GM12878 (cell line): Measurements from ENCODE around the gene PCSK5. TPM values are rescaled to one million over a fixed set of nuclear protein-coding genes. Genes with fewer than 3 reads are reported as not detected.

Experiments
- ATAC-seq: fragments of 200-7000 bp; cut with Tn5 transposase; 3 replicates; pipeline ENCODE4 v1.9.1; 2020; ENCODE audit warnings: mild to moderate bottlenecking, moderate library complexity
- BruUV-seq: library from RNA; stranded (reverse); fragments of 400-500 nt; replicated peaks from 2 replicates; lab custom pipeline; 2021; lab: Mats Ljungman, UMichigan
- CTCF ChIA-PET: fragments of 300-600 bp; sonication (Branson Sonifier 250); formaldehyde crosslinking; extraction: SDS; loops from one replicate; lab custom pipeline; 2021; ENCODE audit warnings: inconsistent platforms; lab: Yijun Ruan, JAX
- POLR2A ChIA-PET: fragments of 350-600 bp; formaldehyde crosslinking; extraction: SDS; loops from one replicate; lab custom pipeline; 2021; ENCODE audit warnings: inconsistent platforms; lab: Charles Lee
- RAD21 ChIA-PET: fragments of 300-600 bp; sonication (Branson Sonifier 250); formaldehyde crosslinking; loops from one replicate; lab custom pipeline; 2023; ENCODE audit warnings: antibody characterized with exemption; ENCODE audit not compliant: unreplicated experiment; lab: Charles Lee
- SMC1A ChIA-PET: fragments of 300-600 bp; sonication (Branson Sonifier 250); formaldehyde crosslinking; loops from one replicate; lab custom pipeline; 2023; ENCODE audit not compliant: unreplicated experiment, uncharacterized antibody; lab: Charles Lee
- DNase-seq: peaks from one replicate; pipeline ENCODE4 v3.0.0-alpha.2; 2011; ENCODE audit warnings: low read depth, low spot score
- FAIRE-seq: peaks from 3 replicates; lab custom pipeline; 2011; peaks lifted over from hg19 to GRCh38; lab: Jason Lieb, UNC
- H2AFZ ChIP-seq: 2 replicates; pipeline ENCODE4 v1.6.0; 2011; ENCODE audit warnings: low read depth, low read length, control low read depth; ENCODE audit not compliant: control insufficient read depth
- H3K27ac ChIP-seq: 2 replicates; pipeline ENCODE4 v1.5.1; 2011; ENCODE audit warnings: control low read depth; ENCODE audit not compliant: control insufficient read depth, insufficient read depth
- H3K27me3 ChIP-seq, 2 experiments: replicated peaks in 1 of 2; 2 replicates each; pipeline versions ENCODE4 v1.6.0 to v1.6.1; 2011; ENCODE audit warnings: low read length in 1 of 2; ENCODE audit not compliant: control insufficient read depth in 2 of 2, insufficient read depth in 2 of 2
- H3K36me3 ChIP-seq, 2 experiments: 2 replicates each; pipeline ENCODE4 v1.5.1; 2011; ENCODE audit warnings: low read length in 1 of 2; ENCODE audit not compliant: control insufficient read depth in 2 of 2, insufficient read depth in 2 of 2
- H3K4me1 ChIP-seq: 2 replicates; pipeline ENCODE4 v1.6.1; 2011; ENCODE audit warnings: mild to moderate bottlenecking, low read length, moderate library complexity, mixed read lengths; ENCODE audit not compliant: control insufficient read depth, insufficient read depth
- H3K4me2 ChIP-seq: 2 replicates; pipeline ENCODE4 v1.6.0; 2011; ENCODE audit warnings: control low read depth; ENCODE audit not compliant: control insufficient read depth, insufficient read depth
- H3K4me3 ChIP-seq: fragments of 200-600 bp; sonication (generic); 2 replicates; pipeline ENCODE4 v1.5.1; 2016
- H3K79me2 ChIP-seq: 2 replicates; pipeline ENCODE4 v1.6.0; 2011; ENCODE audit warnings: low read length; ENCODE audit not compliant: control insufficient read depth, insufficient read depth
- H3K9ac ChIP-seq: 2 replicates; pipeline ENCODE4 v1.8.0; 2011; ENCODE audit warnings: low read length, control low read depth, mixed read lengths; ENCODE audit not compliant: control insufficient read depth, insufficient read depth
- H3K9me3 ChIP-seq: replicated peaks from 3 replicates; pipeline ENCODE4 v1.5.1; 2011; ENCODE audit warnings: mild to moderate bottlenecking, low read length; ENCODE audit not compliant: control insufficient read depth, insufficient read depth
- H4K20me1 ChIP-seq: 2 replicates; pipeline ENCODE4 v1.6.0; 2011; ENCODE audit not compliant: control insufficient read depth, insufficient read depth
- CHD1 ChIP-seq: IDR thresholded peaks from 2 replicates; pipeline ENCODE4 v1.6.1; 2012; ENCODE audit warnings: low read depth, low read length, improper control_type of control experiment
- EZH2 ChIP-seq: IDR thresholded peaks from 2 replicates; pipeline ENCODE4 v1.6.1; 2012; ENCODE audit warnings: low read depth, mild to moderate bottlenecking, control low read depth, inconsistent platforms, low read length, borderline replicate concordance; ENCODE audit not compliant: control insufficient read depth
- HDAC2 ChIP-seq: fragments of 200-600 bp; sonication (generic); IDR thresholded peaks from 2 replicates; pipeline ENCODE4 v1.6.1; 2017
- KLF5 ChIP-seq: fragments of 450-650 bp; IDR thresholded peaks from 2 replicates; pipeline ENCODE4 v1.6.1; 2014; ENCODE audit warnings: mild to moderate bottlenecking; ENCODE audit not compliant: partially characterized antibody
- MYB ChIP-seq: fragments of 150-350 bp; IDR thresholded peaks from 2 replicates; pipeline ENCODE4 v1.6.1; 2014; ENCODE audit warnings: mild to moderate bottlenecking, low read depth, low read length, borderline replicate concordance
- RAD51 ChIP-seq: fragments of 450-650 bp; IDR thresholded peaks from 2 replicates; pipeline ENCODE4 v1.6.1; 2016; ENCODE audit warnings: moderate library complexity, mild to moderate bottlenecking, inconsistent platforms
- RBBP5 ChIP-seq: fragments of 200-600 bp; sonication (generic); conservative IDR thresholded peaks from 2 replicates; pipeline ENCODE4 v1.6.1; 2016
- SMC3 ChIP-seq: IDR thresholded peaks from 2 replicates; pipeline ENCODE4 v1.6.1; 2011; ENCODE audit warnings: low read length, improper control_type of control experiment, borderline replicate concordance
- TBL1XR1 ChIP-seq: IDR thresholded peaks from 2 replicates; pipeline ENCODE4 v1.6.1; 2012; ENCODE audit warnings: low read depth, low read length, improper control_type of control experiment
- ZBTB33 ChIP-seq: fragments of 450-650 bp; IDR thresholded peaks from 2 replicates; pipeline ENCODE4 v1.6.1; 2017; ENCODE audit warnings: mild to moderate bottlenecking
- ZNF24 ChIP-seq: fragments of 450-650 bp; IDR thresholded peaks from 2 replicates; pipeline ENCODE4 v1.6.1; 2017; ENCODE audit warnings: antibody characterized with exemption, mild to moderate bottlenecking
- ZZZ3 ChIP-seq: IDR thresholded peaks from 2 replicates; pipeline ENCODE4 v1.6.1; 2011; ENCODE audit warnings: low read depth; ENCODE audit not compliant: control insufficient read depth, insufficient read length
- WGBS: methylation state at CpG from one replicate; pipeline ENCODE4 v1.1.6; 2016; ENCODE audit warnings: low lambda C conversion rate; ENCODE audit not compliant: insufficient replicate concordance, insufficient coverage; ENCODE audit errors: missing lambda C conversion rate; 5-methylcytosine and 5-hydroxymethylcytosine counted together
- in situ Hi-C: fragments of 300-500 bp; cut with MboI; formaldehyde crosslinking; loops from 9 replicates; pipeline ENCODE4 v1.14.3; 2018; ENCODE audit warnings: mixed read lengths
- intact Hi-C: fragments of 100-400 bp; cut with micrococcal nuclease; formaldehyde crosslinking; loops from one replicate; pipeline ENCODE4 v1.14.2; 2022; ENCODE audit not compliant: unreplicated experiment
- polyA plus RNA-seq, 11 experiments: library from polyadenylated mRNA; depleted of rRNA in 4 of 11; unstranded in 6 of 11; stranded (reverse) in 5 of 11; fragments of >200 nt; fragmentation: Nextera tagmentation in 4 of 11; fragmentation: Illumina TruSeq in 1 of 11; extraction: Ambion mirVana in 4 of 11; extraction: Trizol in 1 of 11; gene quantifications; 1 replicate in 1 of 11; 2 replicates in 10 of 11; pipeline versions ENCODE4 v1.2.1 to v1.2.3, GENCODE V29; 2011 to 2016; ENCODE audit warnings: inconsistent platforms in 2 of 11, missing spikeins in 2 of 11, low read depth in 1 of 11
- total RNA-seq, 4 experiments: library from RNA; depleted of rRNA in 3 of 4; stranded (reverse); fragments of >200 nt in 3 of 4; fragmentation: Illumina TruSeq in 1 of 4; extraction: Trizol in 1 of 4; gene quantifications; 2 replicates each; pipeline versions ENCODE4 v1.2.1 to v1.2.3, GENCODE V29; 2013 to 2021
- TF ChIP-seq, protein P1 (sequence below): fragments of 450-650 bp; IDR thresholded peaks from 2 replicates; pipeline ENCODE4 v1.6.1; 2017; ENCODE audit warnings: borderline replicate concordance
- TF ChIP-seq, protein P2 (sequence below): IDR thresholded peaks from 2 replicates; pipeline ENCODE4 v1.6.1; 2012; ENCODE audit warnings: improper control_type of control experiment, low read depth, low read length; ENCODE audit not compliant: insufficient replicate concordance
- TF ChIP-seq, protein P3 (sequence below): IDR thresholded peaks from 2 replicates; pipeline ENCODE4 v1.6.1; 2011; ENCODE audit warnings: mild to moderate bottlenecking, low read depth, low read length, moderate library complexity; ENCODE audit not compliant: insufficient replicate concordance

Gene PCSK5
- total and polyA plus RNA-seq, 10 of the 15 experiments (the other 5 are each of a cell fraction or from before 2014, with no cell fraction given): 0.01 to 0.13 (median 0.04) TPM; not detected in 3

- intact Hi-C loops (no loop called here), in situ Hi-C loops (no loop called here)
- H3K4me1 ChIP-seq: no peaks in the 10 kb centered on the region
- WGBS: 15% methylated on average over 2 of the region's 2 CpGs
- FAIRE-seq (no peak), DNase-seq (no peak), ATAC-seq (no peak)
- H3K36me3 ChIP-seq: no peaks in the 10 kb centered on the region
- H3K9ac ChIP-seq: no peak overlapping the region
- ChIA-PET SMC1A (no interaction called here), POLR2A (interaction anchor here (0.6 kb wide), 1 partner anchor 12 kb away, joined by 4 read pairs; no protein-coding TSS in a partner anchor), CTCF (interaction anchor here (1.2 kb wide), 1 partner anchor 1054 kb away, joined by 3 read pairs; no protein-coding TSS in a partner anchor), RAD21 (no interaction called here)
- H3K27ac ChIP-seq: no peak overlapping the region
- H4K20me1 ChIP-seq: no peaks in the 10 kb centered on the region
- no TSS peak for BruUV-seq
- H3K4me3 ChIP-seq: no peak overlapping the region
- no peaks in the 10 kb centered on the region for H3K27me3 ChIP-seq
- H3K9me3 ChIP-seq: no peaks in the 10 kb centered on the region
- H3K4me2 ChIP-seq: no peak overlapping the region
- no peaks in the 10 kb centered on the region for H3K79me2 ChIP-seq
- no peak overlapping the region for H2AFZ ChIP-seq
- TF ChIP-seq ZZZ3 (no peak), MYB (no peak), SMC3 (no peak), CHD1 (no peak), KLF5 (no peak), ZNF24 (no peak), TBL1XR1 (no peak), EZH2 (no peak), RBBP5 (no peak), HDAC2 (no peak), RAD51 (no peak), ZBTB33 (no peak)
- TF ChIP-seq, protein P1, sequence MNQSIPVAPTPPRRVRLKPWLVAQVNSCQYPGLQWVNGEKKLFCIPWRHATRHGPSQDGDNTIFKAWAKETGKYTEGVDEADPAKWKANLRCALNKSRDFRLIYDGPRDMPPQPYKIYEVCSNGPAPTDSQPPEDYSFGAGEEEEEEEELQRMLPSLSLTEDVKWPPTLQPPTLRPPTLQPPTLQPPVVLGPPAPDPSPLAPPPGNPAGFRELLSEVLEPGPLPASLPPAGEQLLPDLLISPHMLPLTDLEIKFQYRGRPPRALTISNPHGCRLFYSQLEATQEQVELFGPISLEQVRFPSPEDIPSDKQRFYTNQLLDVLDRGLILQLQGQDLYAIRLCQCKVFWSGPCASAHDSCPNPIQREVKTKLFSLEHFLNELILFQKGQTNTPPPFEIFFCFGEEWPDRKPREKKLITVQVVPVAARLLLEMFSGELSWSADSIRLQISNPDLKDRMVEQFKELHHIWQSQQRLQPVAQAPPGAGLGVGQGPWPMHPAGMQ: no peak
- TF ChIP-seq, protein P2, sequence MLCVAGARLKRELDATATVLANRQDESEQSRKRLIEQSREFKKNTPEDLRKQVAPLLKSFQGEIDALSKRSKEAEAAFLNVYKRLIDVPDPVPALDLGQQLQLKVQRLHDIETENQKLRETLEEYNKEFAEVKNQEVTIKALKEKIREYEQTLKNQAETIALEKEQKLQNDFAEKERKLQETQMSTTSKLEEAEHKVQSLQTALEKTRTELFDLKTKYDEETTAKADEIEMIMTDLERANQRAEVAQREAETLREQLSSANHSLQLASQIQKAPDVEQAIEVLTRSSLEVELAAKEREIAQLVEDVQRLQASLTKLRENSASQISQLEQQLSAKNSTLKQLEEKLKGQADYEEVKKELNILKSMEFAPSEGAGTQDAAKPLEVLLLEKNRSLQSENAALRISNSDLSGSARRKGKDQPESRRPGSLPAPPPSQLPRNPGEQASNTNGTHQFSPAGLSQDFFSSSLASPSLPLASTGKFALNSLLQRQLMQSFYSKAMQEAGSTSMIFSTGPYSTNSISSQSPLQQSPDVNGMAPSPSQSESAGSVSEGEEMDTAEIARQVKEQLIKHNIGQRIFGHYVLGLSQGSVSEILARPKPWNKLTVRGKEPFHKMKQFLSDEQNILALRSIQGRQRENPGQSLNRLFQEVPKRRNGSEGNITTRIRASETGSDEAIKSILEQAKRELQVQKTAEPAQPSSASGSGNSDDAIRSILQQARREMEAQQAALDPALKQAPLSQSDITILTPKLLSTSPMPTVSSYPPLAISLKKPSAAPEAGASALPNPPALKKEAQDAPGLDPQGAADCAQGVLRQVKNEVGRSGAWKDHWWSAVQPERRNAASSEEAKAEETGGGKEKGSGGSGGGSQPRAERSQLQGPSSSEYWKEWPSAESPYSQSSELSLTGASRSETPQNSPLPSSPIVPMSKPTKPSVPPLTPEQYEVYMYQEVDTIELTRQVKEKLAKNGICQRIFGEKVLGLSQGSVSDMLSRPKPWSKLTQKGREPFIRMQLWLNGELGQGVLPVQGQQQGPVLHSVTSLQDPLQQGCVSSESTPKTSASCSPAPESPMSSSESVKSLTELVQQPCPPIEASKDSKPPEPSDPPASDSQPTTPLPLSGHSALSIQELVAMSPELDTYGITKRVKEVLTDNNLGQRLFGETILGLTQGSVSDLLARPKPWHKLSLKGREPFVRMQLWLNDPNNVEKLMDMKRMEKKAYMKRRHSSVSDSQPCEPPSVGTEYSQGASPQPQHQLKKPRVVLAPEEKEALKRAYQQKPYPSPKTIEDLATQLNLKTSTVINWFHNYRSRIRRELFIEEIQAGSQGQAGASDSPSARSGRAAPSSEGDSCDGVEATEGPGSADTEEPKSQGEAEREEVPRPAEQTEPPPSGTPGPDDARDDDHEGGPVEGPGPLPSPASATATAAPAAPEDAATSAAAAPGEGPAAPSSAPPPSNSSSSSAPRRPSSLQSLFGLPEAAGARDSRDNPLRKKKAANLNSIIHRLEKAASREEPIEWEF: no peak
- TF ChIP-seq, protein P3, sequence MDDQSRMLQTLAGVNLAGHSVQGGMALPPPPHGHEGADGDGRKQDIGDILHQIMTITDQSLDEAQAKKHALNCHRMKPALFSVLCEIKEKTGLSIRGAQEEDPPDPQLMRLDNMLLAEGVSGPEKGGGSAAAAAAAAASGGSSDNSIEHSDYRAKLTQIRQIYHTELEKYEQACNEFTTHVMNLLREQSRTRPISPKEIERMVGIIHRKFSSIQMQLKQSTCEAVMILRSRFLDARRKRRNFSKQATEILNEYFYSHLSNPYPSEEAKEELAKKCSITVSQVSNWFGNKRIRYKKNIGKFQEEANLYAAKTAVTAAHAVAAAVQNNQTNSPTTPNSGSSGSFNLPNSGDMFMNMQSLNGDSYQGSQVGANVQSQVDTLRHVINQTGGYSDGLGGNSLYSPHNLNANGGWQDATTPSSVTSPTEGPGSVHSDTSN: no peak
These were observed 423.3 kb downstream of the PCSK5 start for GRCh38 chr9:76313771-76314170.
